ENCODE data around the gene ADAMTS15.

The ADAMTS15 gene

GRCh38 chr11:130524132-130524790 lies 75.8 kb downstream of the ADAMTS15 start:
- in situ Hi-C loops (cut with HindIII; ENCODE audit: low sequenced_read_pairs) = no loop called here
- DNase-seq (ENCODE audit: low read depth) = no peak
- TF ChIP-seq, protein P1, sequence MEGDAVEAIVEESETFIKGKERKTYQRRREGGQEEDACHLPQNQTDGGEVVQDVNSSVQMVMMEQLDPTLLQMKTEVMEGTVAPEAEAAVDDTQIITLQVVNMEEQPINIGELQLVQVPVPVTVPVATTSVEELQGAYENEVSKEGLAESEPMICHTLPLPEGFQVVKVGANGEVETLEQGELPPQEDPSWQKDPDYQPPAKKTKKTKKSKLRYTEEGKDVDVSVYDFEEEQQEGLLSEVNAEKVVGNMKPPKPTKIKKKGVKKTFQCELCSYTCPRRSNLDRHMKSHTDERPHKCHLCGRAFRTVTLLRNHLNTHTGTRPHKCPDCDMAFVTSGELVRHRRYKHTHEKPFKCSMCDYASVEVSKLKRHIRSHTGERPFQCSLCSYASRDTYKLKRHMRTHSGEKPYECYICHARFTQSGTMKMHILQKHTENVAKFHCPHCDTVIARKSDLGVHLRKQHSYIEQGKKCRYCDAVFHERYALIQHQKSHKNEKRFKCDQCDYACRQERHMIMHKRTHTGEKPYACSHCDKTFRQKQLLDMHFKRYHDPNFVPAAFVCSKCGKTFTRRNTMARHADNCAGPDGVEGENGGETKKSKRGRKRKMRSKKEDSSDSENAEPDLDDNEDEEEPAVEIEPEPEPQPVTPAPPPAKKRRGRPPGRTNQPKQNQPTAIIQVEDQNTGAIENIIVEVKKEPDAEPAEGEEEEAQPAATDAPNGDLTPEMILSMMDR (IDR thresholded peaks at IDR 0.05; ENCODE audit: low read depth, low read length, missing control alignments) = no peak
- H3K4me3 ChIP-seq (ENCODE audit: low read depth, low read length) = no peak overlapping the region

DNA sequence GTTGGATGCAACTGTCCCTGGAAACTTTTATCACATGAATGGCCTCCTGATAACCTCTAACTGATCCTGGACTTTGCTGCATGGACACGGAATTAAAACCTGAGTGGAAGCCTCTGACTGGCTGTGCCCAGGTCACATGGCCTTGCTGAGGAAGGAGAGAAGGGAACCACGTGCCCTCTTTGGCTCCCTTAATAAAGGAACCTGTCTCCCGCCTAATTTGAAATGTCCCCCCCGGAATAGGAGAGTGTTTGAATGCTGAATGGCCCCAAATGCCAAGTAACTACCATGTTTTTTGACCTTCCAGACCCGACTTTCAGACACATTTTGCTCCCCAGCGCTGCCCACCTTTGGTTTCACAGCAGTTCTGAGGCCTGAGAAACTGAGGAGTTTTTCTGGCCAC lies 76.9 kb downstream of the ADAMTS15 start:
- in situ Hi-C loops (cut with HindIII; ENCODE audit: low sequenced_read_pairs) = no loop called here
- no peak for DNase-seq (ENCODE audit: low read depth)
- TF ChIP-seq, protein P1 (IDR thresholded peaks at IDR 0.05; ENCODE audit: low read depth, low read length, missing control alignments) = no peak
- no peak overlapping the region for H3K4me3 ChIP-seq (ENCODE audit: low read depth, low read length)
